ENCODE measurements around the gene ETHE1.

The ETHE1 gene

GRCh38 chr19:43489979-43490599 lies 36.9 kb downstream of the ETHE1 start:
- DNase-seq (ENCODE audit: low spot score in 2 of 2) (no peak), ATAC-seq (replicated peaks; ENCODE audit: extremely low read depth, poor library complexity, severe bottlenecking) (no peak)
- H3K36me3 Mint-ChIP-seq (ENCODE audit: insufficient read depth): peaks cover 6% of the 10 kb centered on the region
- H3K4me1 Mint-ChIP-seq: no peaks in the 10 kb centered on the region
- no peaks in the 10 kb centered on the region for H3K27me3 Mint-ChIP-seq
- no peak overlapping the region for H3K27ac Mint-ChIP-seq (ENCODE audit: low read depth)
- H3K4me3 Mint-ChIP-seq: no peak overlapping the region
- H3K9me3 Mint-ChIP-seq: no peaks in the 10 kb centered on the region

GRCh38 chr19:43489310-43489709 lies 37.7 kb downstream of the ETHE1 start:
- ATAC-seq (replicated peaks; ENCODE audit: extremely low read depth, poor library complexity, severe bottlenecking): no peak
- Mint-ChIP-seq H3K36me3 (ENCODE audit: insufficient read depth) (peaks cover 6% of the 10 kb centered on the region), H3K27me3 (no peaks in the 10 kb centered on the region), H3K4me3 (no peak overlapping the region), H3K4me1 (no peaks in the 10 kb centered on the region), H3K9me3 (no peaks in the 10 kb centered on the region), H3K27ac (ENCODE audit: low read depth) (no peak overlapping the region)
- no peak for DNase-seq (ENCODE audit: low spot score in 2 of 2)

DNA sequence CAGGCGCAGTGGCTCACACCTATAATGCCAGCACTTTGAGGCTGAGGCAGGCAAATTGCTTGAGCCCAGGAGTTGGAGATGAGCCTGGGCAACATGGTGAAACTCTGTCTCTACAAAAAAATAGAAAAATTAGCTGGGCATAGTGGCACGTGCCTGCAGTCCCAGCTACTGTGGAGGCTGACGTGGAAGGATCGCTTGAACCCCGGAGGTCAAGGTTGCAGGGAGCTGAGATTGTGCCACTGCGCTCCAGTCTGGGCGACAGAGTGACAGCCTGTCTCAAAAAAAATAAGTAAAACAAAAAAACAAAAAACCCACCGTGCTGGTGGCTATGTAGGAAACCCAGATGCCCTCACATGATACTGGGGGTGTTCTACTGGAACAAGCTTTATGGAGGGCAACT lies 38.8 kb downstream of the ETHE1 start:
- ATAC-seq (replicated peaks; ENCODE audit: extremely low read depth, poor library complexity, severe bottlenecking) (no peak), DNase-seq (ENCODE audit: low spot score in 2 of 2) (no peak)
- Mint-ChIP-seq H3K9me3 (no peaks in the 10 kb centered on the region), H3K27me3 (no peaks in the 10 kb centered on the region), H3K27ac (ENCODE audit: low read depth) (no peak overlapping the region), H3K4me1 (no peaks in the 10 kb centered on the region), H3K4me3 (no peak overlapping the region), H3K36me3 (ENCODE audit: insufficient read depth) (peaks cover 6% of the 10 kb centered on the region)

GRCh38 chr19:43486412-43486811 lies 40.6 kb downstream of the ETHE1 start:
- Mint-ChIP-seq H3K36me3 (ENCODE audit: insufficient read depth) (peaks cover 8% of the 10 kb centered on the region), H3K27me3 (no peaks in the 10 kb centered on the region), H3K4me1 (no peaks in the 10 kb centered on the region), H3K27ac (ENCODE audit: low read depth) (no peak overlapping the region), H3K4me3 (no peak overlapping the region), H3K9me3 (no peaks in the 10 kb centered on the region)
- ATAC-seq (replicated peaks; ENCODE audit: extremely low read depth, poor library complexity, severe bottlenecking) (no peak), DNase-seq (ENCODE audit: low spot score in 2 of 2) (no peak)

DNA sequence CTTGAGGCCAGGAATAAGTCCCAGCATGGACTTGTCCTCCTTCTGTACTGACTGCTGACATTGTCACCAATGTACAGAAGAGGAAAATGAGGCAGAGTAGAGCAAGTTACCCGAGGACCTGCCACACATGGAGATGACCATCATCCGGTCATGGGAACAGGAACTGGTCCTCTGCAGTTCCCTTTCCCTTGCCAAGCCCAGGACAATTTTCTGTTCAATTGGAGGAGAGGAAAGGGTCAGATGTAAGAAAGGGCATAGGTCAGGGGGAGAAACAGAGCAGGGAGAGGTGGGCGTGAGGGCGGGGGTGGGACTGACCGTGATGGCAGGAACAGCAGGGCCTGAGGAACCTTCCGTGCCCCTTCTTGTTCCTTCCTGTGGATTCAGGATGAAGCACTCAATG lies 41.0 kb downstream of the ETHE1 start:
- no peaks in the 10 kb centered on the region for H3K4me1 Mint-ChIP-seq
- no peak overlapping the region for H3K4me3 Mint-ChIP-seq
- DNase-seq (ENCODE audit: low spot score in 2 of 2) (no peak), ATAC-seq (replicated peaks; ENCODE audit: extremely low read depth, poor library complexity, severe bottlenecking) (no peak)
- H3K27ac Mint-ChIP-seq (ENCODE audit: low read depth): no peak overlapping the region
- H3K27me3 Mint-ChIP-seq: no peaks in the 10 kb centered on the region
- no peaks in the 10 kb centered on the region for H3K9me3 Mint-ChIP-seq
- H3K36me3 Mint-ChIP-seq (ENCODE audit: insufficient read depth): peaks cover 8% of the 10 kb centered on the region

DNA sequence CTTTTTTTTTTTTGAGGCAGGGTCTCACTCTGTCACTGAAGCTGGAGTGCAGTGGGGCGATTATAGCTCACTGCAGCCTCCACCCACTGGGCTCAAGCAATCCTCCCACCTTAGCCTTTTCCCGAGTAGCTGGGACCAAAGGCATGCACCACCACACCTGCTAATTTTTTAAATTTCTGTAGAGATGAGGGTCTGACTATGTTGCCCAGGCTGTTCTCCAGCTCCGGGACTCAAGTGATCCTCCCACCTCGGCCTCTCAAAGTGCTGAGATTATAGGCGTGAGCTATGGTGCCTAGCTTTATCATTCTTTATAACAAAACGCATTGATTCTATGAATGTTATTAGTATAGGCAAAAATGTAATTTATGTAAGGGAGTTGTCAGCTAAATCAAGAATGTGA lies 43.7 kb downstream of the ETHE1 start:
- Mint-ChIP-seq H3K4me3 (no peak overlapping the region), H3K27ac (ENCODE audit: low read depth) (no peak overlapping the region), H3K27me3 (no peaks in the 10 kb centered on the region), H3K9me3 (no peaks in the 10 kb centered on the region), H3K4me1 (no peaks in the 10 kb centered on the region), H3K36me3 (ENCODE audit: insufficient read depth) (peaks cover 12% of the 10 kb centered on the region)
- DNase-seq (ENCODE audit: low spot score in 2 of 2) (no peak), ATAC-seq (replicated peaks; ENCODE audit: extremely low read depth, poor library complexity, severe bottlenecking) (no peak)

GRCh38 chr19:43482193-43482592 lies 44.8 kb downstream of the ETHE1 start:
- DNase-seq (ENCODE audit: low spot score in 2 of 2): no peak
- no peaks in the 10 kb centered on the region for H3K9me3 Mint-ChIP-seq
- H3K27ac Mint-ChIP-seq (ENCODE audit: low read depth): no peak overlapping the region
- H3K4me1 Mint-ChIP-seq: no peaks in the 10 kb centered on the region
- peaks cover 10% of the 10 kb centered on the region for H3K36me3 Mint-ChIP-seq (ENCODE audit: insufficient read depth)
- H3K4me3 Mint-ChIP-seq: no peak overlapping the region
- no peaks in the 10 kb centered on the region for H3K27me3 Mint-ChIP-seq
- ATAC-seq (replicated peaks; ENCODE audit: extremely low read depth, poor library complexity, severe bottlenecking): no peak

DNA sequence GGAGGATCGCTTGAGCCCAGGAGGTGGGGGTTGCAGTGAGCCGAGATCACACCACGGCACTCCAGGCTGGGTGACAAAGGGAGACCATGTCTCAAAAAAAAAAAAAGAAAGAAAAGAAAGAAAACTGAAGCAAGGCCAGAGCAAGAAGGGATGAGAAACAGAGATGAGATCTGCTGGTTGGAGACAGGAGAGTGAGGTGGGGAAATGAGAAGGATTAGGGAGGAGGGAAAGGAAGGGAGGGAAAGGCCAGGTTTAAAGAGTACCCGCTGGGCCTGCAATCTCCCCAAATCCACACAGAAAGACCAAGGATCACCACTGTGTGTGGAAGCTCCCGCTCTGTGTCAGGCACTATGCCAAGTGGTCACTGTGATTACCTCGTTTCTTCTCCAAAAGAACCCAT lies 45.3 kb downstream of the ETHE1 start:
- H3K36me3 Mint-ChIP-seq (ENCODE audit: insufficient read depth): peaks cover 10% of the 10 kb centered on the region
- no peak overlapping the region for H3K4me3 Mint-ChIP-seq
- H3K9me3 Mint-ChIP-seq: no peaks in the 10 kb centered on the region
- no peaks in the 10 kb centered on the region for H3K4me1 Mint-ChIP-seq
- ATAC-seq (replicated peaks; ENCODE audit: extremely low read depth, poor library complexity, severe bottlenecking) (no peak), DNase-seq (ENCODE audit: low spot score in 2 of 2) (no peak)
- no peaks in the 10 kb centered on the region for H3K27me3 Mint-ChIP-seq
- peak overlapping the region; percentile 27 for H3K27ac Mint-ChIP-seq (ENCODE audit: low read depth)

- no peak for ATAC-seq (replicated peaks; ENCODE audit: extremely low read depth, poor library complexity, severe bottlenecking)
- H3K27me3 Mint-ChIP-seq: no peaks in the 10 kb centered on the region
- H3K9me3 Mint-ChIP-seq: no peaks in the 10 kb centered on the region
- no peak overlapping the region for H3K4me3 Mint-ChIP-seq
- no peak for DNase-seq (ENCODE audit: low spot score in 2 of 2)
- peaks cover 3% of the 10 kb centered on the region for H3K4me1 Mint-ChIP-seq
- peaks cover 8% of the 10 kb centered on the region for H3K36me3 Mint-ChIP-seq (ENCODE audit: insufficient read depth)
- no peak overlapping the region for H3K27ac Mint-ChIP-seq (ENCODE audit: low read depth)
These were observed 46.4 kb downstream of the ETHE1 start for GRCh38 chr19:43480574-43480973.

GRCh38 chr19:43479961-43480561 lies 46.9 kb downstream of the ETHE1 start:
- no peak overlapping the region for H3K4me3 Mint-ChIP-seq
- H3K9me3 Mint-ChIP-seq: no peaks in the 10 kb centered on the region
- peaks cover 8% of the 10 kb centered on the region for H3K4me1 Mint-ChIP-seq
- ATAC-seq (replicated peaks; ENCODE audit: extremely low read depth, poor library complexity, severe bottlenecking): no peak
- no peaks in the 10 kb centered on the region for H3K27me3 Mint-ChIP-seq
- DNase-seq (ENCODE audit: low spot score in 2 of 2): no peak
- H3K27ac Mint-ChIP-seq (ENCODE audit: low read depth): no peak overlapping the region
- H3K36me3 Mint-ChIP-seq (ENCODE audit: insufficient read depth): peaks cover 12% of the 10 kb centered on the region

GRCh38 chr19:43479226-43479625 lies 47.8 kb downstream of the ETHE1 start:
- ATAC-seq (replicated peaks; ENCODE audit: extremely low read depth, poor library complexity, severe bottlenecking) (no peak), DNase-seq (ENCODE audit: low spot score in 2 of 2) (no peak)
- Mint-ChIP-seq H3K27me3 (no peaks in the 10 kb centered on the region), H3K9me3 (no peaks in the 10 kb centered on the region), H3K4me3 (no peak overlapping the region), H3K36me3 (ENCODE audit: insufficient read depth) (peaks cover 12% of the 10 kb centered on the region), H3K4me1 (peaks cover 10% of the 10 kb centered on the region), H3K27ac (ENCODE audit: low read depth) (no peak overlapping the region)

DNA sequence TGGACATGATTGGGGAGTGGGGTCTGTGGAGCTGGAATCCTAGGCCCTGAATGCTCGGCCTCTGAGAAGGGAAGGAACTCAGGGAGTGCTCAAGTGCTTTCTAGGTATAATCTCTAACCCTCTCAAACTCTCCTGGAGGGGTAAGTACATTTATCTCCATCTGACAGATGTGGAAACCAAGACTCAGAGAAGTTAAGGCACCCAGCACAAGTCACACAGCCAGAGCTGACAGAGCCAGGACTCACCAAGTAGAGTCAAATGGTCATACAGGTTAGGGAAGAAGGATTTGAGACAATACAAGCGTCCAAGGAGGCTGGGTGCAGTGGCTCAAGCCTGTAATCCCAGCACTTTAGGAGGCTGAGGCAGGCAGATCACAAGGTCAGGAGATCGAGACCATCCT lies 48.7 kb downstream of the ETHE1 start:
- Mint-ChIP-seq H3K9me3 (no peaks in the 10 kb centered on the region), H3K27ac (ENCODE audit: low read depth) (peak overlapping the region; percentile 29), H3K4me3 (no peak overlapping the region), H3K36me3 (ENCODE audit: insufficient read depth) (peaks cover 12% of the 10 kb centered on the region), H3K27me3 (no peaks in the 10 kb centered on the region), H3K4me1 (peaks cover 15% of the 10 kb centered on the region)
- ATAC-seq (replicated peaks; ENCODE audit: extremely low read depth, poor library complexity, severe bottlenecking) (no peak), DNase-seq (ENCODE audit: low spot score in 2 of 2) (no peak)

DNA sequence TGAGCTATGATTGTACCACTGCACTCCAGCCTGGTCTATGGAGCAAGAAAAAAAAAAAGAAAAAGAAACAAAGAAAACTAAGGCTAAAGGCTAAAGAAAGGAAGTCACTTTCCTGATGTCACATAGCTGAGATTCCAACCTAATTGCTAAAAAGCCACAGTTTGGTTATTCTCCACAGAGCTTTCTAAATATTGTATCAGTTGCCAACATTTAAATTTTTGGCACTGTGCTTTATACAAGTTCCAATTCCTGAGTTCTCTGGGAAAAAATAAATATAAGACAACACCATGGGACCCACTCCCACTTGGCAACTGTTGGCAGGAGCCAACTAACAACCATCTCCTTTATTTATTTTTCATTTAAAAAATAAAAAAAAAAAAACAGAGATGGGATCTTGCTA lies 50.4 kb downstream of the ETHE1 start:
- Mint-ChIP-seq H3K27me3 (no peaks in the 10 kb centered on the region), H3K4me1 (peaks cover 15% of the 10 kb centered on the region), H3K36me3 (ENCODE audit: insufficient read depth) (peaks cover 11% of the 10 kb centered on the region), H3K27ac (ENCODE audit: low read depth) (no peak overlapping the region), H3K9me3 (no peaks in the 10 kb centered on the region), H3K4me3 (no peak overlapping the region)
- ATAC-seq (replicated peaks; ENCODE audit: extremely low read depth, poor library complexity, severe bottlenecking): no peak
- no peak for DNase-seq (ENCODE audit: low spot score in 2 of 2)

Data from central memory CD8-positive, alpha-beta T cell (primary cell).